Glutamatergic neuron (in vitro differentiated cells): ENCODE data around the gene KRT71. TPM values are rescaled to one million over a fixed set of nuclear protein-coding genes. Genes with fewer than 3 reads are reported as not detected.
"Not testable (repeated sequence)": the region's sequence is repeated elsewhere in the genome, so short reads cannot be mapped to it uniquely, and the experiment has no call there.

Source experiments
- DNase-seq: peaks from one replicate; pipeline ENCODE4 v3.0.0; 2022
- H3K27ac Mint-ChIP-seq: one replicate; pipeline ENCODE4 v1.8.0; 2020; ENCODE audit warnings: mild to moderate bottlenecking, mixed read lengths, inconsistent platforms; ENCODE audit not compliant: unreplicated experiment
- H3K27me3 Mint-ChIP-seq: one replicate; pipeline ENCODE4 v1.8.0; 2020; ENCODE audit warnings: mild to moderate bottlenecking, moderate library complexity, mixed read lengths, inconsistent platforms; ENCODE audit not compliant: unreplicated experiment
- H3K36me3 Mint-ChIP-seq: one replicate; pipeline ENCODE4 v1.8.0; 2020; ENCODE audit warnings: mild to moderate bottlenecking, mixed read lengths, inconsistent platforms; ENCODE audit not compliant: unreplicated experiment
- H3K4me1 Mint-ChIP-seq: one replicate; pipeline ENCODE4 v1.8.0; 2020; ENCODE audit warnings: mild to moderate bottlenecking, low read depth, mixed read lengths, inconsistent platforms; ENCODE audit not compliant: unreplicated experiment
- H3K4me3 Mint-ChIP-seq: one replicate; pipeline ENCODE4 v1.8.0; 2020; ENCODE audit warnings: mild to moderate bottlenecking, mixed read lengths, inconsistent platforms; ENCODE audit not compliant: unreplicated experiment
- H3K9me3 Mint-ChIP-seq: one replicate; pipeline ENCODE4 v1.8.0; 2020; ENCODE audit warnings: mild to moderate bottlenecking, moderate library complexity, mixed read lengths, inconsistent platforms; ENCODE audit not compliant: unreplicated experiment
- total RNA-seq: library from RNA; stranded (reverse); fragmentation: NEBNext Ultra II Directional; extraction: Animal tissue kit (Norgen Biotek cat#: 25700); gene quantifications from one replicate; pipeline ENCODE4 v1.2.1, GENCODE V29; 2021; ENCODE audit not compliant: unreplicated experiment
- TF ChIP-seq, protein P1 (sequence below): fragments of 200-600 bp; sonication (generic); IDR thresholded peaks from one replicate; pipeline ENCODE4 v1.5.0; 2021; ENCODE audit not compliant: partially characterized antibody, unreplicated experiment

KRT71 gene
- total RNA-seq, 1 donor from 2014 or later: not detected

DNA sequence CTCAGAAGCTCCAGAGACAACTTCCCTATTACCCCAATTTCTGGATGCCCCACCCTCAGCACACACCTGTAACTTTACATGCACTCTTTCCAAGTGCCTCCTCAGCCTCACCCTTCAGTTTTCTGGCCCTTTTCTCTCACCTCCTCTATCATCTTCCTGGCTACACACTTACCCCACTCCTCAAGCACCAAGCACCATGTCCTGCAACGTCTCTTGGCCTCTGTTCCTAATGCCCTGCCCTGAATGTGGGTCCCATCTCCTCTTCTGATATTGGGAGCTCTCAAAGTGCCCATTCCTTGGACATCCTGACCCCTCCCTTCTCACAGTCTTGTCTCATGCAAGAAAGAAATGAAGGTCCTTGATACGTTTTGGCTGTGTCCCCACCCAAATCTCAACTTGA lies 47.1 kb upstream of the KRT71 start:
- Mint-ChIP-seq H3K4me1 (no peaks in the 10 kb centered on the region), H3K36me3 (peaks cover 8% of the 10 kb centered on the region), H3K27ac (no peak overlapping the region), H3K9me3 (peaks cover 1% of the 10 kb centered on the region), H3K4me3 (no peak overlapping the region), H3K27me3 (peaks cover 10% of the 10 kb centered on the region)
- no peak for DNase-seq
- TF ChIP-seq, protein P1, sequence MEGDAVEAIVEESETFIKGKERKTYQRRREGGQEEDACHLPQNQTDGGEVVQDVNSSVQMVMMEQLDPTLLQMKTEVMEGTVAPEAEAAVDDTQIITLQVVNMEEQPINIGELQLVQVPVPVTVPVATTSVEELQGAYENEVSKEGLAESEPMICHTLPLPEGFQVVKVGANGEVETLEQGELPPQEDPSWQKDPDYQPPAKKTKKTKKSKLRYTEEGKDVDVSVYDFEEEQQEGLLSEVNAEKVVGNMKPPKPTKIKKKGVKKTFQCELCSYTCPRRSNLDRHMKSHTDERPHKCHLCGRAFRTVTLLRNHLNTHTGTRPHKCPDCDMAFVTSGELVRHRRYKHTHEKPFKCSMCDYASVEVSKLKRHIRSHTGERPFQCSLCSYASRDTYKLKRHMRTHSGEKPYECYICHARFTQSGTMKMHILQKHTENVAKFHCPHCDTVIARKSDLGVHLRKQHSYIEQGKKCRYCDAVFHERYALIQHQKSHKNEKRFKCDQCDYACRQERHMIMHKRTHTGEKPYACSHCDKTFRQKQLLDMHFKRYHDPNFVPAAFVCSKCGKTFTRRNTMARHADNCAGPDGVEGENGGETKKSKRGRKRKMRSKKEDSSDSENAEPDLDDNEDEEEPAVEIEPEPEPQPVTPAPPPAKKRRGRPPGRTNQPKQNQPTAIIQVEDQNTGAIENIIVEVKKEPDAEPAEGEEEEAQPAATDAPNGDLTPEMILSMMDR: no peak

DNA sequence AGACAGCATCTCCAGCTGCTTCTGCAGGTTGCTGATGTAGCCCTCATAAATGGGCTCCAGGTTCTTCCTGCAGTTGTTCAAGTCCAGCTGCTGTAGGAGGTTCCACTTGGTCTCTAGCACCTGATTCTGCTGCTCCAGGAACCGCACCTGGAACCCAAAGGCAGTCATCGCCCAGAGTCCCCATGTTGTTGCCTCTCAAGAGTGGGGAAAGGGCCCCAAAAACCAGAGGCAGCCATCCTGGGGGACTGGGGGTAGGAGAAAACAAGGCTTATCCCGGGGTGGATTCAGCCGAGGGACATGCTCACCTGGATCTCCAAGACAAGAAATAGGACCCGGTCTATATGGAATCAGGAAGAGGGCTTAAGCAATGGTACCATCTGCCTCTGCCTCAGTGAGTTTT lies 46.0 kb upstream of the KRT71 start:
- no peaks in the 10 kb centered on the region for H3K4me1 Mint-ChIP-seq
- H3K9me3 Mint-ChIP-seq: peaks cover 1% of the 10 kb centered on the region
- H3K27me3 Mint-ChIP-seq: peaks cover 10% of the 10 kb centered on the region
- no peak for DNase-seq
- H3K4me3 Mint-ChIP-seq: no peak overlapping the region
- H3K36me3 Mint-ChIP-seq: peaks cover 8% of the 10 kb centered on the region
- TF ChIP-seq, protein P1: no peak
- no peak overlapping the region for H3K27ac Mint-ChIP-seq

DNA sequence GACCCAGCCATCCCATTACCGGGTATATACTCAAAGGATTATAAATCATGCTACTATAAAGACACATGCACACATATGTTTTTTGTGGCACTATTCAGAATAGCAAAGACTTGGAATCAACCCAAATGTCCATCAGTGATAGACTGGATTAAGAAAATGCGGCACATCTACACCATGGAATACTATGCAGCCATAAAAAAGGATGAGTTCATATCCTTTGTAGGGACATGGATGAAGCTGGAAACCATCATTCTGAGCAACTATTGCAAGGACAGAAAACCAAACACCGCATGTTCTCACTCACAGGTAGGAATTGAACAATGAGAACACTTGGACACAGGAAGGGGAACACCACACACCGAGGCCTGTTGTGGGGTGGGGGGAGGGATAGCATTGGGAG lies 41.3 kb upstream of the KRT71 start:
- not testable (repeated sequence) for H3K27ac Mint-ChIP-seq, DNase-seq, H3K4me1 Mint-ChIP-seq, H3K4me3 Mint-ChIP-seq, H3K27me3 Mint-ChIP-seq
- Mint-ChIP-seq H3K9me3 (peaks cover 12% of the 10 kb centered on the region), H3K36me3 (peaks cover 18% of the 10 kb centered on the region)

DNA sequence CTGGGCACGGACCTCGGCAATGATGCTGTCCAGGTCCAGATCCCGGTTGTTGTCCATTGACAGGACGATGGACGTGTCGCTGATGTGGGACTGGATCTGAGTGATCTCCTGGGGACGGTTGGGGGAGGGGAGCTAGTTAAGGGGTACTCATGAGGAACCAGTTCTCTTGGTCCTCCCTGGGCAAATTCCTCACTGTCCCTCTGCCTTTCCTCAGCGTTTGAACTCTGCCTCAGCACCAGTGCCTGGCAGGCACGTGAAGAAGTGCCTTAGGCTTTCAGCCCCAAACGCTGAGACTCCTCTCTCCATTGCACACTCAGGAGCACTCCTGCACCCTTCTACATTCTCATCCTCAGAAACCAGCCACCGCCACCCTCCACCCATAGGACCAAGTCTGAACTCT lies 38.6 kb upstream of the KRT71 start:
- Mint-ChIP-seq H3K27ac (no peak overlapping the region), H3K4me3 (no peak overlapping the region), H3K4me1 (no peaks in the 10 kb centered on the region), H3K36me3 (peaks cover 18% of the 10 kb centered on the region), H3K9me3 (peaks cover 12% of the 10 kb centered on the region), H3K27me3 (no peaks in the 10 kb centered on the region)
- TF ChIP-seq, protein P1: no peak
- no peak for DNase-seq

DNA sequence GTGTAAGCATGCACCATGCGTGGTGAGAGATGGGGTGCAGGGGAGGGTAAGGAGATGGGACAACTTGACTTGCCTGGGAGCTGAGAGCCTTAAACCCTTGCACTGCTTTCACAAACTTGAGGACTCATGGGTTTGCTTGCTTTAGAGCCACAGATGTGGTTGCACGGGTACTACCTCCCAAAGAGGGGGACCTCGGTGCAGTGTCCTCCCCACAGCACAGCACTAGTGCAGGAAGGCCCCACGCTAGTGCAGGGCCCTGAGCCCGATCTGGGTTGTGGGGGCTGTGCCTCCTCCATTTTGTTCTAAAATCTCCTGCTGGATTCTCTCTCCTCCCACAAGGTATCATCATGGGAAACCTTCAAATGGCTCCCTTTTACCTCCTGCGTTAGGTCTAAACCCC lies 37.1 kb upstream of the KRT71 start:
- Mint-ChIP-seq H3K9me3 (peaks cover 12% of the 10 kb centered on the region), H3K4me3 (no peak overlapping the region), H3K27ac (no peak overlapping the region), H3K36me3 (peaks cover 18% of the 10 kb centered on the region), H3K27me3 (no peaks in the 10 kb centered on the region), H3K4me1 (no peaks in the 10 kb centered on the region)
- TF ChIP-seq, protein P1: no peak
- DNase-seq: no peak

DNA sequence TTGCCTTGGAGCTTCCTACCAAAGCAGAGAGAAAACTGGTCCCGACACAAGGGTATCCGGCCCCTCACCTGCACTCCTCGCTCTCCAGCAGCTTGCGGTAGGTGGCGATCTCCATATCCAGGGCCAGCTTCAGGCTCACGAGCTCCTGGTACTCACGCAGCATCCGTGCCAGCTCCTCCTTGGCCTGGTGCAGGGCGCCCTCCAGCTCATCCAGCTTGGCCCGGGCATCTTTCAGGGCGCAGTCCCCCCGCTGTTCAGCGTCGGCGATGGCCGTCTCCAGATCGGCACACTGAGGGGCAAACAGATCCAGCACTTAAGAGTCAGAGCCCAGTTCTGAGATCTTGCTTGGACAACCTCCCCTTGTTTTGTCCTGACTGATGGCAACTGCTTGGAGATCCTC lies 34.6 kb upstream of the KRT71 start:
- Mint-ChIP-seq H3K27ac (no peak overlapping the region), H3K9me3 (peaks cover 12% of the 10 kb centered on the region), H3K4me1 (no peaks in the 10 kb centered on the region), H3K27me3 (no peaks in the 10 kb centered on the region), H3K36me3 (peaks cover 18% of the 10 kb centered on the region), H3K4me3 (no peak overlapping the region)
- no peak for DNase-seq
- TF ChIP-seq, protein P1: no peak
